ENCODE results near the gene NYNRIN. TPM values are rescaled to one million over a fixed set of nuclear protein-coding genes. Genes with fewer than 3 reads are reported as not detected.
A peak's percentile ranks its signal among the peaks of the same experiment; 100 is the strongest.
"Not testable (repeated sequence)": the region's sequence is repeated elsewhere in the genome, so short reads cannot be mapped to it uniquely, and the experiment has no call there.

Gene NYNRIN
- total RNA-seq, 4 donors from 2014 or later, result 3.2 to 15.5 (median 10.3) TPM

DNA sequence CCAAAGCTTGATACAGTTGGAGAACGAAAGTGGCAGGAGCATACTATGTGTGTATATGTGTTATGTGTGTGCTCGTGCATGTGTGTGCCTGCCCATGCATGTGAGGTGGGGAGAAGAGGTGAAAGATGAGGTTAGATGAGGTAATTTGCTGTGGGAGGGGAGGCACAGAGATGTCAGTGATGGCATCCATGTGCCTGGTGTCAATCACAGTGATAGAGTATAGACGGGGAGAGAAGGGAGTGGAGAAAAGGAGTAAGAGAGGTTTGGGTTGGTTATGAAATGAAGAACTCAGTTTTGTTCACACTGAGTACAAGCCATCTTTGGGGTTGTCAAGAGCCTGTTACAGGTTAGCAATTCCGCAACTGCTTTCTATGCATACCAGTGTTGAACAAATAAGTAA lies 14.6 kb upstream of the NYNRIN start:
- H3K4me3 ChIP-seq, result no peak overlapping the region
- TF ChIP-seq, protein P1, sequence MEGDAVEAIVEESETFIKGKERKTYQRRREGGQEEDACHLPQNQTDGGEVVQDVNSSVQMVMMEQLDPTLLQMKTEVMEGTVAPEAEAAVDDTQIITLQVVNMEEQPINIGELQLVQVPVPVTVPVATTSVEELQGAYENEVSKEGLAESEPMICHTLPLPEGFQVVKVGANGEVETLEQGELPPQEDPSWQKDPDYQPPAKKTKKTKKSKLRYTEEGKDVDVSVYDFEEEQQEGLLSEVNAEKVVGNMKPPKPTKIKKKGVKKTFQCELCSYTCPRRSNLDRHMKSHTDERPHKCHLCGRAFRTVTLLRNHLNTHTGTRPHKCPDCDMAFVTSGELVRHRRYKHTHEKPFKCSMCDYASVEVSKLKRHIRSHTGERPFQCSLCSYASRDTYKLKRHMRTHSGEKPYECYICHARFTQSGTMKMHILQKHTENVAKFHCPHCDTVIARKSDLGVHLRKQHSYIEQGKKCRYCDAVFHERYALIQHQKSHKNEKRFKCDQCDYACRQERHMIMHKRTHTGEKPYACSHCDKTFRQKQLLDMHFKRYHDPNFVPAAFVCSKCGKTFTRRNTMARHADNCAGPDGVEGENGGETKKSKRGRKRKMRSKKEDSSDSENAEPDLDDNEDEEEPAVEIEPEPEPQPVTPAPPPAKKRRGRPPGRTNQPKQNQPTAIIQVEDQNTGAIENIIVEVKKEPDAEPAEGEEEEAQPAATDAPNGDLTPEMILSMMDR (IDR thresholded peaks at IDR 0.05), result no peak
- TF ChIP-seq POLR2A (IDR thresholded peaks at IDR 0.05), result no peak
- no peaks in the 10 kb centered on the region for H3K4me1 ChIP-seq
- no peak overlapping the region for H3K27ac ChIP-seq
- H3K27me3 ChIP-seq, result no peaks in the 10 kb centered on the region
- DNase-seq, result no peak
- H3K36me3 ChIP-seq, result no peaks in the 10 kb centered on the region
- no peaks in the 10 kb centered on the region for H3K9me3 ChIP-seq

DNA sequence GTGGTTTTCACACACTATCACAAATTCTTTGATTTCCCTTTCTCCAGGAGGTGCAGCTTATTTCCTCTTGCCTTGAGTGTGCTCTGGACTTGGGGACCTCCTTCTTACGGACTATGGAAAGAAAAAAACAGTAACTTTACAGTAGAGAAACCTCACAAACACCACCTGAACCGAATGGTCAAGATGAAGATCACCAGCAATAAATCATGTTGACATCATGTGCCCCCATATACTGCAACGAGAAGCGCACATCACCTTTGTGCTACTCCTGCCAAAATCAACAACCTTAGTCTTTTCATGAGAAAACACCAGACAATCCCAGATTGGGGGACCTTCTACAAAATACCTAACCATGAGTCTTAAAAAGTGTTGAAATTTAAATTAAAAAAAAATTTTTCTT lies 13.3 kb upstream of the NYNRIN start:
- Histone ChIP-seq H3K36me3 (no peaks in the 10 kb centered on the region), H3K27ac (no peak overlapping the region), H3K4me1 (no peaks in the 10 kb centered on the region), H3K4me3 (no peak overlapping the region), H3K27me3 (no peaks in the 10 kb centered on the region), H3K9me3 (no peaks in the 10 kb centered on the region)
- no peak for DNase-seq
- TF ChIP-seq POLR2A (IDR thresholded peaks at IDR 0.05), result no peak
- TF ChIP-seq, protein P1 (IDR thresholded peaks at IDR 0.05), result no peak

DNA sequence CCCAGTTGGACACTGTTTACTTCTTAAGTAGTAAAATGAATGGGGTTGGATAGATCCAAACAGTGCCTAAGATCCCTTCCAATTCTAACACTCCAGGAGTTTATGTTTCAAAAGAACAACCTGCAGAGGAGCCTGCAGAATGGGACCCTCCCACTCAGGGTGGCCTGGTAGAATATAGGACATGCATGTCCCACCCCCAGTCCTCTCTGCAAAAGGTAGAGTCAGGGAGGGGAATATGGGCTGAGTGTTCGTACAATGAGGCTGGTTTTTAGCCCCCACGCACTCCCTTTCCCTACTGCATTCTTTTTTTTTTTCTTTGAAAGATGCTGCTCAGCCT lies 11.8 kb upstream of the NYNRIN start:
- Histone ChIP-seq H3K4me3 (no peak overlapping the region), H3K9me3 (no peaks in the 10 kb centered on the region), H3K27ac (no peak overlapping the region), H3K36me3 (no peaks in the 10 kb centered on the region), H3K27me3 (no peaks in the 10 kb centered on the region), H3K4me1 (no peaks in the 10 kb centered on the region)
- no peak for TF ChIP-seq POLR2A (IDR thresholded peaks at IDR 0.05)
- TF ChIP-seq, protein P1 (IDR thresholded peaks at IDR 0.05), result no peak
- DNase-seq, result peak in 1 of 3 donors; percentile 39

DNA sequence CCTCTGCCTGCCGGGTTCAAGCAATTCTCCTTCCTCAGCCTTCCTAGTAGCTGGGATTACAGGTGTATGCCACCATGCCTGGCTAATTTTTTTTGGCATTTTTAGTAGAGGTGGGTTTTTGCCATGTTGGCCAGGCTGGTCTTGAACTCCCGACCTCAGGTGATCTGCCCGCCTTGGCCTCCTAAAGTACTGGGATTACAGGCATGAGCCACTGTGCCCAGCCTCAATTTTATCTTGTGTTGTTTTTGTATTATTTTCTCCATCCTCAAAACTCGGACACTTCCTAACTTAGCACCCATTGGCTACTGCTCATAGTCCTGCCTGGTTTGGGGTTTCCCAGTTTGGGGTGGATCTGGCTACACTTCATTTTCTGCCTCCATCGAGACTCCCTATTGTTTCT lies 11.2 kb upstream of the NYNRIN start:
- not testable (repeated sequence) for H3K27me3 ChIP-seq, H3K27ac ChIP-seq

DNA sequence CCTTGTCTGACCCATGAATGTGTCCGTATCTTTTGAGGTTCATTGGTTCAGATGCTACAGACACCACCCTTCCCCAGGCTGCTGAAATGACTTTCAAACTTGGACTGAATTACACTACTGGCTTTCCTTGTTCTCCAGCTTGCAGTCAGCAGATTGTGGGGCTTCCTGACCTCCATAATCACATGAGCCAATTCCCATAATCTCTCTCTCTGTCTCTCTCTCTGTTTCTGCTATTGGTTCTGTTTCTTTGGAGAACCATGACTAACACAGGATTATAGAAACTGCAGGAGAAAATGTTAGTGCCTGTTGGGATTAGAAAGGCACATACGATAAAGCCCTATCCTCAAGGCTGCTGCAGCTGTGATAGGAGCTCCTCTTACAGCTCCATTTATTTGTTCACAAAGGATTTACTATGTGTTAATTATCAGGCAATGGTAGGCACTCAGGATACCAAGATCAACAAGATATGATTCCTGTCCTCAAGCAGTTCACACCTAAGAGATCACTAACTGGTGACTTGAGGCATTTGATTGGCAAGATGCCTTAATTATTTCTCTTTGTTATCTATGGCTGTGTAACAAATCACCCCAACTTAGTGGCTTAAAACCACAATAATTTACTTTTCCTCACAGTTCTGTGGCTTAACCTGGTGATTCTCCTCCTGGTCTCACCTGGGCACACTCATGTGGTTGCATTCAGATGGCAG lies 10.2 kb upstream of the NYNRIN start:
- Histone ChIP-seq H3K27ac (no peak overlapping the region), H3K36me3 (no peaks in the 10 kb centered on the region), H3K27me3 (no peaks in the 10 kb centered on the region), H3K4me3 (no peak overlapping the region), H3K4me1 (no peaks in the 10 kb centered on the region), H3K9me3 (no peaks in the 10 kb centered on the region)
- TF ChIP-seq, protein P1 (IDR thresholded peaks at IDR 0.05), result no peak
- TF ChIP-seq POLR2A (IDR thresholded peaks at IDR 0.05), result no peak
- DNase-seq, result peak in 1 of 3 donors; percentile 2

More for the DNA sequence above, 11.2 kb upstream of the NYNRIN start:
- not testable (repeated sequence) for H3K4me1 ChIP-seq, H3K36me3 ChIP-seq, H3K4me3 ChIP-seq, DNase-seq, H3K9me3 ChIP-seq

DNA sequence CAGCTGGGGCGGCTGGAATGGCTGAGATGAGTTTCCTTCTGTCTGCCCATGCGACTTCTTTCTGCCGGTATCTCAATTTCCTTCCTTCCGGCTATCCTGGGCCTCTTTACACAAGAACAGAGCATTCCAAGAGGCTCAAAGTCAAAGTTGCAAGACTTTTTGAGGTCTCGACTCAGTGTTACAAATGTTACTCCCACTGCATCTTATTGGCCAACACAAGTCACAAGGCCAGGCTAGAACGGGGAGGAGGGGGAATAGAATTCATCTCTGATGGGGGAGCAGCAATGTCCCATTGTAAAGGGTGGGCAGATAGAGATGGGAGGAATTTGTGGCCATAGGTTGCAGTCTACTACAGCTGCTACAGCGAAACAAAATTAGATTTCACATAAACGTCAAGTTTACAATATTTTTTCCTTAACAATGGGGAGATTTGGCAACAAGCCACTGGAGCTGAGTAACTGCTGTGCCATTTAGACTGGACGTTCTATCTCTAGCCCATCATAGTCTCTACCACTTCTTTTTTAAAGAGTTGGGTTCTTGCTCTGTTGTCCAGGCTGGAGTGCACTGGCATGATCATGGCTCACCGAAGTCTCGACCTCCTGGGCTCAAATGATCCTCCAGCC lies 9.5 kb upstream of the NYNRIN start:
- no peaks in the 10 kb centered on the region for H3K36me3 ChIP-seq
- no peak overlapping the region for H3K4me3 ChIP-seq
- H3K27me3 ChIP-seq, result no peaks in the 10 kb centered on the region
- no peaks in the 10 kb centered on the region for H3K4me1 ChIP-seq
- H3K27ac ChIP-seq, result no peak overlapping the region
- H3K9me3 ChIP-seq, result no peaks in the 10 kb centered on the region
- no peak for DNase-seq
- TF ChIP-seq, protein P1 (IDR thresholded peaks at IDR 0.05), result no peak
- no peak for TF ChIP-seq POLR2A (IDR thresholded peaks at IDR 0.05)

Data from Peyer's patch (tissue), 4 donors.